SK-N-SH (cell line): Measurements from ENCODE around the gene CALN1. TPM values are rescaled to one million over a fixed set of nuclear protein-coding genes. Genes with fewer than 3 reads are reported as not detected.

ENCODE experiments used
- CTCF ChIA-PET: fragments of 300-600, 350-600 bp; formaldehyde crosslinking; extraction: SDS; loops from one replicate; lab custom pipeline; 2021; lab: Yijun Ruan, JAX
- POLR2A ChIA-PET: fragments of 350-600 bp; sonication (Branson Sonifier 250); formaldehyde crosslinking; extraction: SDS; loops from one replicate; lab custom pipeline; 2020; ENCODE audit warnings: antibody characterized with exemption, inconsistent platforms; lab: Yijun Ruan, JAX
- DNase-seq: peaks from one replicate; pipeline ENCODE4 v3.0.0; 2012
- H2AFZ ChIP-seq: fragments of 200-600 bp; sonication (generic); 2 replicates; pipeline ENCODE4 v1.8.1; 2016; ENCODE audit warnings: antibody characterized with exemption, mild to moderate bottlenecking, low read depth
- H3F3A ChIP-seq: fragments of 200-600 bp; sonication (generic); replicated peaks from 2 replicates; pipeline ENCODE3; 2016; ENCODE audit warnings: antibody characterized with exemption, mild to moderate bottlenecking; ENCODE audit not compliant: insufficient read depth
- H3K27ac ChIP-seq, 2 experiments: fragments of 200-500 bp in 1 of 2; fragments of 200-600 bp in 1 of 2; sonication (Bioruptor generic) in 1 of 2; sonication (generic), shearing (Covaris generic) in 1 of 2; 2 replicates each; pipeline versions ENCODE4 v1.5.1 to v1.6.1; 2014 to 2016; ENCODE audit warnings: low read depth in 2 of 2, inconsistent platforms in 1 of 2, low read length in 1 of 2, mild to moderate bottlenecking in 1 of 2, mixed read lengths in 1 of 2
- H3K27me3 ChIP-seq: fragments of 200-600 bp; sonication (generic), shearing (Covaris generic); 2 replicates; pipeline ENCODE4 v1.6.1; 2016; ENCODE audit warnings: mixed run types; ENCODE audit not compliant: insufficient read depth
- H3K36me3 ChIP-seq, 2 experiments: fragments of 200-500 bp in 1 of 2; fragments of 200-600 bp in 1 of 2; sonication (Bioruptor generic) in 1 of 2; sonication (generic) in 1 of 2; replicated peaks in 1 of 2; 2 replicates each; pipeline versions ENCODE3 to v1.5.1; 2014 to 2016; ENCODE audit warnings: low read length in 1 of 2, mild to moderate bottlenecking in 1 of 2; ENCODE audit not compliant: insufficient read depth in 2 of 2, control insufficient read depth in 1 of 2
- H3K4me1 ChIP-seq, 2 experiments: fragments of 200-500 bp in 1 of 2; fragments of 200-600 bp in 1 of 2; sonication (Bioruptor generic) in 1 of 2; sonication (generic), shearing (Covaris generic) in 1 of 2; 2 replicates each; pipeline versions ENCODE4 v1.5.1 to v1.6.1; 2014 to 2016; ENCODE audit warnings: low read depth in 1 of 2, low read length in 1 of 2, mixed run types in 1 of 2; ENCODE audit not compliant: insufficient read depth in 2 of 2, control insufficient read depth in 1 of 2
- H3K4me2 ChIP-seq: fragments of 200-600 bp; sonication (generic), shearing (Covaris generic); 2 replicates; pipeline ENCODE4 v1.6.1; 2017; ENCODE audit warnings: mixed run types
- H3K4me3 ChIP-seq, 2 experiments: fragments of 200-500 bp in 1 of 2; fragments of 200-600 bp in 1 of 2; sonication (Bioruptor generic) in 1 of 2; sonication (generic), shearing (Covaris generic) in 1 of 2; 2 replicates each; pipeline versions ENCODE4 v1.5.1 to v1.8.1; 2014 to 2016; ENCODE audit warnings: low read depth in 2 of 2, inconsistent platforms in 1 of 2, low read length in 1 of 2, mild to moderate bottlenecking in 1 of 2, mixed read lengths in 1 of 2, moderate library complexity in 1 of 2
- H3K79me2 ChIP-seq: fragments of 200-600 bp; sonication (generic); 2 replicates; pipeline ENCODE4 v1.8.1; 2017; ENCODE audit warnings: mild to moderate bottlenecking; ENCODE audit not compliant: insufficient read depth
- H3K9ac ChIP-seq: fragments of 200-600 bp; sonication (generic); 2 replicates; pipeline ENCODE4 v1.6.1; 2017; ENCODE audit warnings: mixed run types
- H3K9me2 ChIP-seq: fragments of 200-600 bp; sonication (generic); 2 replicates; pipeline ENCODE4 v1.6.1; 2017; ENCODE audit warnings: mixed run types
- H3K9me3 ChIP-seq: fragments of 200-600 bp; sonication (generic); 2 replicates; pipeline ENCODE4 v1.6.1; 2017; ENCODE audit warnings: mixed run types, mild to moderate bottlenecking, moderate library complexity
- H4K20me1 ChIP-seq: fragments of 200-600 bp; sonication (generic); 2 replicates; pipeline ENCODE4 v1.6.1; 2017; ENCODE audit warnings: mild to moderate bottlenecking, mixed run types; ENCODE audit not compliant: insufficient read depth
- CHD2 ChIP-seq: fragments of 150-350 bp; IDR thresholded peaks from 2 replicates; pipeline ENCODE4 v1.6.1; 2018; ENCODE audit warnings: low read length; ENCODE audit not compliant: partially characterized antibody
- FOSL2 ChIP-seq: IDR thresholded peaks from 2 replicates; pipeline ENCODE4 v1.4.0; 2012; ENCODE audit warnings: low read depth, mild to moderate bottlenecking, moderate library complexity, borderline replicate concordance
- FOXJ3 ChIP-seq: sonication (generic); formaldehyde crosslinking; IDR thresholded peaks from 2 replicates; pipeline ENCODE4 v1.5.1; 2020; ENCODE audit warnings: mild to moderate bottlenecking, missing genetic modification reagents
- GABPA ChIP-seq: IDR thresholded peaks from 2 replicates; pipeline ENCODE4 v1.4.0; 2012; ENCODE audit warnings: low read depth, mild to moderate bottlenecking
- MEF2A ChIP-seq: IDR thresholded peaks from 2 replicates; pipeline ENCODE4 v1.4.0; 2012; ENCODE audit warnings: low read depth, borderline replicate concordance
- MXI1 ChIP-seq: IDR thresholded peaks from 2 replicates; pipeline ENCODE4 v1.6.1; 2012; ENCODE audit warnings: mild to moderate bottlenecking, low read depth, low read length, improper control_type of control experiment
- NRF1 ChIP-seq: IDR thresholded peaks from 2 replicates; pipeline ENCODE4 v1.6.1; 2012; ENCODE audit warnings: low read depth, mild to moderate bottlenecking, low read length
- RXRA ChIP-seq: IDR thresholded peaks from 2 replicates; pipeline ENCODE4 v1.4.0; 2012; ENCODE audit warnings: low read depth, mild to moderate bottlenecking, borderline replicate concordance
- TCF12 ChIP-seq: IDR thresholded peaks from 2 replicates; pipeline ENCODE4 v1.4.0; 2012
- USF1 ChIP-seq: IDR thresholded peaks from 2 replicates; pipeline ENCODE4 v1.4.0; 2012; ENCODE audit warnings: low read depth, borderline replicate concordance
- USF2 ChIP-seq: fragments of 150-350 bp; IDR thresholded peaks from 2 replicates; pipeline ENCODE4 v1.6.1; 2017; ENCODE audit warnings: antibody characterized with exemption, low read length, low read depth, borderline replicate concordance
- ZBTB33 ChIP-seq: IDR thresholded peaks from 2 replicates; pipeline ENCODE4 v1.4.0; 2012; ENCODE audit warnings: low read depth, borderline replicate concordance
- WGBS: methylation state at CpG from one replicate; pipeline ENCODE4 v1.1.6; 2017; ENCODE audit warnings: low lambda C conversion rate; 5-methylcytosine and 5-hydroxymethylcytosine counted together
- polyA plus RNA-seq, 3 experiments: library from polyadenylated mRNA; depleted of rRNA; stranded (reverse); fragments of >200 nt; gene quantifications; 2 replicates each; pipeline ENCODE4 v1.2.3, GENCODE V29; 2012

The CALN1 gene
- polyA plus RNA-seq, 1 of the 3 experiments (the other 2 are of a cell fraction): not detected

- Histone ChIP-seq H3K9ac (no peak overlapping the region), H2AFZ (no peak overlapping the region), H3K27ac (no peak overlapping the region), H3K4me2 (no peak overlapping the region), H3F3A (no peaks in the 10 kb centered on the region), H3K27me3 (peaks cover 28% of the 10 kb centered on the region; the same call in 1 of the 2 replicates), H3K4me1 (no peaks in the 10 kb centered on the region), H3K36me3 (no peaks in the 10 kb centered on the region), H3K9me2 (no peaks in the 10 kb centered on the region), H3K9me3 (no peaks in the 10 kb centered on the region), H3K4me3 (no peak overlapping the region), H4K20me1 (no peaks in the 10 kb centered on the region), H3K79me2 (no peaks in the 10 kb centered on the region)
- TF ChIP-seq MEF2A: no peak
- no peak for TF ChIP-seq FOXJ3
- TF ChIP-seq RXRA: no peak
- TF ChIP-seq CHD2: no peak
- DNase-seq: no peak
- WGBS: 21% methylated on average over 8 of the region's 8 CpGs
- CTCF ChIA-PET: interaction anchor here (2.3 kb wide), 1 partner anchor 50 kb away, joined by 7 read pairs; no protein-coding TSS in a partner anchor
- POLR2A ChIA-PET: no interaction called here
Measured at GRCh38 chr7:72444026-72444776, 32.1 kb upstream of the CALN1 start.

GRCh38 chr7:72441791-72442190 lies 29.7 kb upstream of the CALN1 start:
- H3F3A ChIP-seq: no peaks in the 10 kb centered on the region
- H3K9me2 ChIP-seq: no peaks in the 10 kb centered on the region
- no peaks in the 10 kb centered on the region for H3K4me1 ChIP-seq
- WGBS: 12% methylated on average over 8 of the region's 8 CpGs
- no peak overlapping the region for H3K9ac ChIP-seq
- TF ChIP-seq FOSL2: peak; percentile 5; the same call in 1 of the 2 replicates
- no peak for TF ChIP-seq USF2
- TF ChIP-seq USF1: no peak
- H2AFZ ChIP-seq: no peak overlapping the region
- H3K79me2 ChIP-seq: no peaks in the 10 kb centered on the region
- no peaks in the 10 kb centered on the region for H4K20me1 ChIP-seq
- POLR2A ChIA-PET: no interaction called here
- CTCF ChIA-PET: interaction anchor here (1.0 to 1.6 kb wide), 2 partner anchors 52 to 381 kb away, joined by 3 to 6 read pairs; no protein-coding TSS in a partner anchor
- H3K36me3 ChIP-seq: no peaks in the 10 kb centered on the region
- H3K9me3 ChIP-seq: no peaks in the 10 kb centered on the region
- no peak overlapping the region for H3K27ac ChIP-seq
- DNase-seq: no peak
- no peak overlapping the region for H3K4me3 ChIP-seq
- peaks cover 12% of the 10 kb centered on the region; the same call in 1 of the 2 replicates for H3K27me3 ChIP-seq
- H3K4me2 ChIP-seq: no peak overlapping the region

- POLR2A ChIA-PET: no interaction called here
- Histone ChIP-seq H3K36me3 (no peaks in the 10 kb centered on the region), H3K4me2 (no peak overlapping the region), H4K20me1 (no peaks in the 10 kb centered on the region), H3K9ac (no peak overlapping the region), H3K4me3 (no peak overlapping the region), H3K9me2 (no peaks in the 10 kb centered on the region), H3K27ac (no peak overlapping the region), H3K27me3 (peaks cover 10% of the 10 kb centered on the region; the same call in 1 of the 2 replicates), H3K9me3 (no peaks in the 10 kb centered on the region), H2AFZ (no peak overlapping the region)
- no peak for DNase-seq
- CTCF ChIA-PET: no interaction called here
- 33% methylated on average over 7 of the region's 7 CpGs for WGBS
- no peak for TF ChIP-seq TCF12
- no peak for TF ChIP-seq USF2
- TF ChIP-seq NRF1: no peak
- no peak for TF ChIP-seq MXI1
- TF ChIP-seq MEF2A: no peak
- TF ChIP-seq CHD2: no peak
- TF ChIP-seq GABPA: no peak
- TF ChIP-seq ZBTB33: no peak
- TF ChIP-seq, all 33 proteins: peak for 0
- Histone ChIP-seq H3K79me2 (no peaks in the 10 kb centered on the region), H3F3A (no peaks in the 10 kb centered on the region), H3K4me1 (no peaks in the 10 kb centered on the region)
Measured at GRCh38 chr7:72438491-72438890, 26.4 kb upstream of the CALN1 start.
